SU-DHL-6 (cell line): ENCODE data around the gene FSTL4.

Experiments used
- H2AFZ ChIP-seq: fragments of 200-600 bp; sonication (generic); 2 replicates; pipeline ENCODE4 v1.6.1; 2014; ENCODE audit warnings: low read depth, mild to moderate bottlenecking, moderate library complexity, mixed read lengths, antibody characterized with exemption, low read length; ENCODE audit not compliant: severe bottlenecking
- H3F3A ChIP-seq: fragments of 200-600 bp; shearing (Covaris generic); 2 replicates; pipeline ENCODE4 v1.6.0; 2016; ENCODE audit warnings: antibody characterized with exemption, mild to moderate bottlenecking; ENCODE audit not compliant: insufficient read depth
- H3K27ac ChIP-seq: fragments of 200-600 bp; sonication (generic); 2 replicates; pipeline ENCODE4 v1.5.1; 2016; ENCODE audit warnings: low read depth, mild to moderate bottlenecking, low read length, moderate library complexity, mixed read lengths
- H3K27me3 ChIP-seq: fragments of 200-600 bp; sonication (generic), shearing (Covaris generic); 2 replicates; pipeline ENCODE4 v1.6.0; 2014; ENCODE audit warnings: mild to moderate bottlenecking, low read length
- H3K36me3 ChIP-seq: fragments of 200-600 bp; sonication (generic); 2 replicates; pipeline ENCODE4 v1.6.1; 2014; ENCODE audit warnings: mild to moderate bottlenecking, low read length, mixed read lengths
- H3K4me2 ChIP-seq: fragments of 300-600, 200-600 bp; shearing (Covaris generic), sonication (generic); 2 replicates; pipeline ENCODE4 v1.6.0; 2014; ENCODE audit warnings: low read length, low read depth, mild to moderate bottlenecking; ENCODE audit not compliant: poor library complexity, severe bottlenecking
- H3K4me3 ChIP-seq: fragments of 200-600 bp; sonication (generic); 2 replicates; pipeline ENCODE4 v1.5.1; 2014; ENCODE audit warnings: antibody characterized with exemption, low read length, mild to moderate bottlenecking, mixed read lengths; ENCODE audit not compliant: insufficient read depth, poor library complexity, severe bottlenecking
- H3K79me2 ChIP-seq: fragments of 200-600 bp; sonication (generic); 2 replicates; pipeline ENCODE4 v1.6.1; 2014; ENCODE audit warnings: mild to moderate bottlenecking, low read length, moderate library complexity; ENCODE audit not compliant: insufficient read depth
- H3K9ac ChIP-seq: fragments of 200-600 bp; sonication (generic); 2 replicates; pipeline ENCODE4 v1.7.0; 2014; ENCODE audit warnings: mild to moderate bottlenecking, low read length
- H3K9me2 ChIP-seq: fragments of 200-600 bp; sonication (generic); replicated peaks from 2 replicates; pipeline ENCODE4 v1.6.1; 2014; ENCODE audit warnings: low read length; ENCODE audit not compliant: insufficient read depth
- H3K9me3 ChIP-seq: fragments of 200-600 bp; sonication (generic); 2 replicates; pipeline ENCODE4 v1.6.1; 2014; ENCODE audit warnings: low read length, mixed read lengths; ENCODE audit not compliant: insufficient read depth
- H4K20me1 ChIP-seq: fragments of 200-600 bp; sonication (generic); 2 replicates; pipeline ENCODE4 v1.6.1; 2014; ENCODE audit warnings: low read depth, mild to moderate bottlenecking, antibody characterized with exemption, low read length, moderate library complexity, mixed read lengths
- CTCF ChIP-seq: fragments of 200-600 bp; sonication (generic); IDR thresholded peaks from one replicate; pipeline ENCODE4 v1.5.1; 2017; ENCODE audit warnings: antibody characterized with exemption, mild to moderate bottlenecking, low read length, moderate library complexity; ENCODE audit not compliant: insufficient read depth, poor library complexity, severe bottlenecking
- EZH2phosphoT487 ChIP-seq: fragments of 200-600 bp; sonication (generic), shearing (Covaris generic); conservative IDR thresholded peaks from 2 replicates; pipeline ENCODE4 v1.6.1; 2018; ENCODE audit warnings: mild to moderate bottlenecking, antibody characterized with exemption, low read length, moderate library complexity, mixed read lengths

FSTL4 gene

GRCh38 chr5:133454442-133454841 lies 157.9 kb downstream of the FSTL4 start:
- Histone ChIP-seq H3K27ac (no peak overlapping the region), H3K9me2 (no peaks in the 10 kb centered on the region), H3K4me3 (no peak overlapping the region), H3K36me3 (no peaks in the 10 kb centered on the region), H2AFZ (no peak overlapping the region), H4K20me1 (no peaks in the 10 kb centered on the region), H3K9me3 (no peaks in the 10 kb centered on the region), H3K79me2 (no peaks in the 10 kb centered on the region), H3K4me2 (no peak overlapping the region), H3K27me3 (no peaks in the 10 kb centered on the region), H3F3A (no peaks in the 10 kb centered on the region), H3K9ac (no peak overlapping the region)
- TF ChIP-seq EZH2phosphoT487 (no peak), CTCF (no peak)

GRCh38 chr5:133453831-133454230 lies 158.5 kb downstream of the FSTL4 start:
- H3F3A ChIP-seq: no peaks in the 10 kb centered on the region
- H4K20me1 ChIP-seq: no peaks in the 10 kb centered on the region
- H2AFZ ChIP-seq: no peak overlapping the region
- H3K27ac ChIP-seq: no peak overlapping the region
- H3K4me3 ChIP-seq: no peak overlapping the region
- H3K4me2 ChIP-seq: no peak overlapping the region
- no peaks in the 10 kb centered on the region for H3K9me2 ChIP-seq
- no peak overlapping the region for H3K9ac ChIP-seq
- TF ChIP-seq CTCF (no peak), EZH2phosphoT487 (no peak)
- no peaks in the 10 kb centered on the region for H3K36me3 ChIP-seq
- no peaks in the 10 kb centered on the region for H3K27me3 ChIP-seq
- no peaks in the 10 kb centered on the region for H3K9me3 ChIP-seq
- H3K79me2 ChIP-seq: no peaks in the 10 kb centered on the region

GRCh38 chr5:133453084-133453780 lies 159.1 kb downstream of the FSTL4 start:
- TF ChIP-seq EZH2phosphoT487 (no peak), CTCF (no peak)
- Histone ChIP-seq H3K9ac (no peak overlapping the region), H3F3A (no peaks in the 10 kb centered on the region), H3K4me3 (no peak overlapping the region), H3K4me2 (no peak overlapping the region), H3K36me3 (no peaks in the 10 kb centered on the region), H3K27ac (no peak overlapping the region), H3K27me3 (no peaks in the 10 kb centered on the region), H4K20me1 (no peaks in the 10 kb centered on the region), H3K9me2 (no peaks in the 10 kb centered on the region), H2AFZ (no peak overlapping the region), H3K9me3 (no peaks in the 10 kb centered on the region), H3K79me2 (no peaks in the 10 kb centered on the region)
